ENCODE results near the gene GPR25. TPM values are rescaled to one million over a fixed set of nuclear protein-coding genes. Genes with fewer than 3 reads are reported as not detected.

GPR25 gene
- total RNA-seq, 2 experiments from 2014 or later, result 2.7 to 3.3 TPM

DNA sequence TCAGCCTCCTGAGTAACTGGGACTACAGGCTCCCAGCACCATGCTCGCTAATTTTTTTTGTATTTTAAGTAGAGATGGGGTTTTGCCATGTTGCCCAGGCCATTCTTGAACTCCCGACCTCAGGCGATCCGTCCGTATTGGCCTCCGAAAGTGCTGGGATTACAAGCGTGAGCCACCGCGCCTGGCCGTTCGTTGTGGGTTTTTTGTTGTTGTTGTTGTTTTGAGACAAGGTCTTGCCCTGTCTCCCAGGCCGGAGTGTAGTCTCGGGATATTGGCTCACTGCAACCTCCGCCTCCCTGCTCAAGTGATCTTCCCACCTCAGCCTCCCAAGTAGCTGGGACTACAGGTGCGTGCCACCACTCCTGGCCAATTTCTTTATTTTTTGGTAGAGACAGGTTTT, 17.2 kb downstream of the GPR25 start:
- ChIA-PET POLR2A (interaction anchor here (1.1 kb wide), 1 partner anchor 24 kb away, joined by 3 read pairs; no protein-coding TSS in a partner anchor), CTCF (no interaction called here)
- Histone ChIP-seq H3K27me3 (ENCODE audit: control insufficient read depth in 1 of 2, insufficient read depth in 2 of 2, low read length in 2 of 2) (peaks cover 7 to 24% of the 10 kb centered on the region in 2 experiments), H3K4me1 (ENCODE audit: insufficient read depth, low read length) (peaks cover 61% of the 10 kb centered on the region), H3K36me3 (ENCODE audit: insufficient read depth, low read length) (no peaks in the 10 kb centered on the region), H3K9me3 (ENCODE audit: control insufficient read depth in 1 of 2, insufficient read depth in 1 of 2, low read length in 2 of 2) (no peaks in the 10 kb centered on the region), H3K27ac (ENCODE audit: low read depth in 1 of 2, low read length in 2 of 2) (no peak overlapping the region), H3K4me3 (ENCODE audit: low read length) (no peak overlapping the region)
- ATAC-seq (ENCODE audit: poor library complexity) (no peak), DNase-seq (no peak)
- peak overlapping the region; percentile 51 for H3K27ac Mint-ChIP-seq
- intact Hi-C loops (cut with DNase I, micrococcal nuclease), result no loop called here
- H3K4me3 Mint-ChIP-seq, result no peak overlapping the region
- H3K27me3 Mint-ChIP-seq, result peaks cover 18% of the 10 kb centered on the region
- TF ChIP-seq, protein P1, sequence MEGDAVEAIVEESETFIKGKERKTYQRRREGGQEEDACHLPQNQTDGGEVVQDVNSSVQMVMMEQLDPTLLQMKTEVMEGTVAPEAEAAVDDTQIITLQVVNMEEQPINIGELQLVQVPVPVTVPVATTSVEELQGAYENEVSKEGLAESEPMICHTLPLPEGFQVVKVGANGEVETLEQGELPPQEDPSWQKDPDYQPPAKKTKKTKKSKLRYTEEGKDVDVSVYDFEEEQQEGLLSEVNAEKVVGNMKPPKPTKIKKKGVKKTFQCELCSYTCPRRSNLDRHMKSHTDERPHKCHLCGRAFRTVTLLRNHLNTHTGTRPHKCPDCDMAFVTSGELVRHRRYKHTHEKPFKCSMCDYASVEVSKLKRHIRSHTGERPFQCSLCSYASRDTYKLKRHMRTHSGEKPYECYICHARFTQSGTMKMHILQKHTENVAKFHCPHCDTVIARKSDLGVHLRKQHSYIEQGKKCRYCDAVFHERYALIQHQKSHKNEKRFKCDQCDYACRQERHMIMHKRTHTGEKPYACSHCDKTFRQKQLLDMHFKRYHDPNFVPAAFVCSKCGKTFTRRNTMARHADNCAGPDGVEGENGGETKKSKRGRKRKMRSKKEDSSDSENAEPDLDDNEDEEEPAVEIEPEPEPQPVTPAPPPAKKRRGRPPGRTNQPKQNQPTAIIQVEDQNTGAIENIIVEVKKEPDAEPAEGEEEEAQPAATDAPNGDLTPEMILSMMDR (IDR thresholded peaks at IDR 0.05), result no peak
- no peaks in the 10 kb centered on the region for H3K9me3 Mint-ChIP-seq
- H3K36me3 Mint-ChIP-seq (ENCODE audit: low read depth), result no peaks in the 10 kb centered on the region
- peaks cover 54% of the 10 kb centered on the region for H3K4me1 Mint-ChIP-seq (ENCODE audit: low read depth)

DNA sequence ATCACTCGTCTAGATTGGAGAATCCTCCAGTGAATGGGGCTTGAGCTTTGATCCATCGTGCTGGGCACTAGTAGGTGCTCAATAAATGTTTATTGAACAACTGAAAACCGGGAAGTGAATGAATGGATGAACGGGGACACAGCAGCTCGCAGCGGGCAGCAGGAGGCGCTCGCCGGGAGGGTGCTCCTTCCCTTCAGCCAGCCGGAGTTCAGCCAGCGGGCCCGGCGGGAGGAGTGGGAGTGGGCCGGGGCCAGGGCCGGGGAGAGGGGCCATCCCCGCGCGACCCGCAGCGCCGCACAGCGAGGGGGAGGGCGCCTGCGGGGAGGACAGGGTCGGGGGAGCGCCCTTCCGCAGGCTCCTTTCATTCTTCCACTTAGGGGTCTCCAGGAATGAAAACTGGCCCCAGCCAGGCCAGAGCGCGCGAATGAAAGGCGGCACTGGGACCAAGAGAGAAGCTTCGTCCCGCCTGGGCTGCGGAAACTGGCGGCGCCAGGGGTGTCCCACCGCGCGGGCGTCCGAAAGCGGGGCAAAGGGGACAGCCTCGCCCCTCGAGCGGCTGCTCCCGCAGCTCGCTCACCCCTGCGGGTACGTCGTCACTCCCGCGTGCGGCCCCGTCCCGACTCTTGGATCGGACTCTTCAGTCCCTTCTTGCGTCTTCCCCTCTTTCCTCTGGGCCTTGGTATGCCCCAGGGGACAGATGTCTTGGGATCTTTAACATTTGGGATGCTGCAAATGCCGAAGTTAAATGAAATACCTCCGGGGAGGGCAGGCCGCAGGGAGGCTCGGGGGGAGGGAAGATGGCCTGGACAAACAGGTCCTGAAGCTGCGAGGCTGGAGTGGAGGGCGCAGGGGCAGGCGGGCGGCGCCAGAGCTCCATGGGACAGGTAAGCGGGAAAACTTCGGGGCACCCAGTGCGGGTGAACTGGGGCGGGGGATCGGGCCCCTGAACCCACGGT, 18.3 kb downstream of the GPR25 start:
- Histone ChIP-seq H3K36me3 (ENCODE audit: insufficient read depth, low read length) (no peaks in the 10 kb centered on the region), H3K4me1 (ENCODE audit: insufficient read depth, low read length) (peaks cover 54% of the 10 kb centered on the region), H3K27me3 (ENCODE audit: control insufficient read depth in 1 of 2, insufficient read depth in 2 of 2, low read length in 2 of 2) (peaks cover 7 to 24% of the 10 kb centered on the region in 2 experiments), H3K9me3 (ENCODE audit: control insufficient read depth in 1 of 2, insufficient read depth in 1 of 2, low read length in 2 of 2) (no peaks in the 10 kb centered on the region), H3K4me3 (ENCODE audit: low read length) (peak overlapping the region; percentile 54), H3K27ac (ENCODE audit: low read depth in 1 of 2, low read length in 2 of 2) (no peak overlapping the region)
- H3K4me1 Mint-ChIP-seq (ENCODE audit: low read depth), result peaks cover 54% of the 10 kb centered on the region
- peak overlapping the region; percentile 85 for H3K4me3 Mint-ChIP-seq
- CTCF ChIA-PET, result no interaction called here
- POLR2A ChIA-PET, result interaction anchor here (1.0 to 1.4 kb wide), 3 partner anchors 12 to 129 kb away, joined by 3 read pairs; no protein-coding TSS in a partner anchor
- intact Hi-C loops (cut with DNase I, micrococcal nuclease), result no loop called here
- peak in 3 of 14 experiments; percentile 47 to 56 (median 52) for DNase-seq
- ATAC-seq (ENCODE audit: poor library complexity), result no peak
- H3K36me3 Mint-ChIP-seq (ENCODE audit: low read depth), result no peaks in the 10 kb centered on the region
- peak overlapping the region; percentile 51 for H3K27ac Mint-ChIP-seq
- H3K9me3 Mint-ChIP-seq, result no peaks in the 10 kb centered on the region
- TF ChIP-seq, protein P1 (IDR thresholded peaks at IDR 0.05), result no peak
- H3K27me3 Mint-ChIP-seq, result peaks cover 18% of the 10 kb centered on the region

DNA sequence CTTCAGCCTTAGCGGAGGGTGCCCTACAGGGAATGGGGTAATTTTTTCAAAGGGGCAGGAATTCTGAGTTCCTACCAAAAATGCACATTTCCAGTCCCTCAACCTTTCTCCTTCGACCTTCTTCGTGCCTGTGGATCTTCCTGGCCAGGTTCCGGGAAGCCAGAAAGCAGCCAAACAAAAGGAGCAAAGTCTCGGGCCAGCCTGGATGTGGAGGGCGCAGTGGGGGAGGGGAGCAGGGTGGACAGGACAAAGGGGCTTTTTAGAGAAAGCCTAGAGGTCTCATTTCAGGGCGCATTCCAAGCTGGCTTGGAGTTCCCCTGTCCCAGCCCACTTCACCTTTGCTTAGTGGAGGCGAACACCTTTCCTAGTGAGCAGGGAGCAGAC, 19.0 kb downstream of the GPR25 start:
- Histone ChIP-seq H3K27ac (ENCODE audit: low read depth in 1 of 2, low read length in 2 of 2) (no peak overlapping the region), H3K36me3 (ENCODE audit: insufficient read depth, low read length) (no peaks in the 10 kb centered on the region), H3K4me3 (ENCODE audit: low read length) (peak overlapping the region; percentile 54), H3K9me3 (ENCODE audit: control insufficient read depth in 1 of 2, insufficient read depth in 1 of 2, low read length in 2 of 2) (no peaks in the 10 kb centered on the region), H3K27me3 (ENCODE audit: control insufficient read depth in 1 of 2, insufficient read depth in 2 of 2, low read length in 2 of 2) (peaks cover 7 to 24% of the 10 kb centered on the region in 2 experiments), H3K4me1 (ENCODE audit: insufficient read depth, low read length) (peaks cover 54% of the 10 kb centered on the region)
- TF ChIP-seq, protein P1 (IDR thresholded peaks at IDR 0.05), result no peak
- intact Hi-C loops (cut with DNase I, micrococcal nuclease), result no loop called here
- Mint-ChIP-seq H3K9me3 (no peaks in the 10 kb centered on the region), H3K27me3 (peaks cover 18% of the 10 kb centered on the region), H3K27ac (no peak overlapping the region), H3K4me3 (peak overlapping the region; percentile 67), H3K36me3 (ENCODE audit: low read depth) (no peaks in the 10 kb centered on the region), H3K4me1 (ENCODE audit: low read depth) (peaks cover 50% of the 10 kb centered on the region)
- ATAC-seq (ENCODE audit: poor library complexity) (no peak), DNase-seq (no peak)
- CTCF ChIA-PET, result no interaction called here
- POLR2A ChIA-PET, result interaction anchor here (1.4 kb wide), 1 partner anchor 12 kb away, joined by 3 read pairs; no protein-coding TSS in a partner anchor
